Small intestine (tissue), 7 donors: ENCODE results near the gene PRKN. TPM values are rescaled to one million over a fixed set of nuclear protein-coding genes. Genes with fewer than 3 reads are reported as not detected.

ENCODE experiments used
- DNase-seq, 2 donors: peaks; one replicate each; pipeline versions ENCODE4 v3.0.0 to v3.0.0-alpha.2; 2013
- FAIRE-seq: peaks from 2 replicates; lab custom pipeline; 2012; peaks lifted over from hg19 to GRCh38; lab: Jason Lieb, UNC
- H3K27ac ChIP-seq, 3 donors: one replicate each; pipeline ENCODE4 v1.5.1; 2013; ENCODE audit warnings: low read length in 2 of 3, mild to moderate bottlenecking in 2 of 3, control low read depth in 1 of 3, inconsistent platforms in 1 of 3, low read depth in 1 of 3, moderate library complexity in 1 of 3
- H3K27me3 ChIP-seq, 3 donors: one replicate each; pipeline ENCODE4 v1.6.1; 2013; ENCODE audit warnings: low read length in 3 of 3, inconsistent platforms in 1 of 3; ENCODE audit not compliant: control insufficient read depth in 3 of 3, insufficient read depth in 3 of 3
- H3K36me3 ChIP-seq, 3 donors: one replicate each; pipeline ENCODE4 v1.6.1; 2013; ENCODE audit warnings: low read length in 3 of 3, inconsistent platforms in 1 of 3, low read depth in 1 of 3, mild to moderate bottlenecking in 1 of 3, moderate library complexity in 1 of 3; ENCODE audit not compliant: control insufficient read depth in 3 of 3, insufficient read depth in 2 of 3
- H3K4me1 ChIP-seq, 3 donors: one replicate each; pipeline ENCODE4 v1.6.1; 2013; ENCODE audit warnings: low read length in 2 of 3, inconsistent platforms in 1 of 3, low read depth in 1 of 3, mild to moderate bottlenecking in 1 of 3, moderate library complexity in 1 of 3; ENCODE audit not compliant: control insufficient read depth in 3 of 3, insufficient read depth in 2 of 3
- H3K4me3 ChIP-seq, 3 donors: one replicate each; pipeline ENCODE4 v1.5.1; 2013; ENCODE audit warnings: low read length in 3 of 3, control low read depth in 1 of 3, inconsistent platforms in 1 of 3, low read depth in 1 of 3, mild to moderate bottlenecking in 1 of 3, moderate library complexity in 1 of 3
- H3K9me3 ChIP-seq, 2 donors: one replicate each; pipeline ENCODE4 v1.6.1; 2013; ENCODE audit warnings: low read depth in 1 of 2, low read length in 1 of 2; ENCODE audit not compliant: control insufficient read depth in 2 of 2, insufficient read depth in 1 of 2
- WGBS, 3 donors: extraction: QIAGEN DNeasy Blood & Tissue Kit; methylation state at CpG; one replicate each; pipeline ENCODE4 v1.1.7; 2013; 5-methylcytosine and 5-hydroxymethylcytosine counted together
- polyA plus RNA-seq, 4 donors: library from polyadenylated mRNA; stranded (reverse) in 3 of 4; unstranded in 1 of 4; fragments of 200-250 nt in 3 of 4; fragments of 120-200 nt in 1 of 4; gene quantifications; one replicate each; pipeline versions ENCODE4 v1.2.1 to v1.2.3, GENCODE V29; 2013
- donor health status: healthy with polysubstance abuse.
- donor health status: control.
- donor health status: control.
- donor health status: Bipolar disorder and iron deficiency.
- donor health status: healthy.

PRKN gene
- polyA plus RNA-seq, 4 donors, result 0.27 to 2.3 (median 1.0) TPM

DNA sequence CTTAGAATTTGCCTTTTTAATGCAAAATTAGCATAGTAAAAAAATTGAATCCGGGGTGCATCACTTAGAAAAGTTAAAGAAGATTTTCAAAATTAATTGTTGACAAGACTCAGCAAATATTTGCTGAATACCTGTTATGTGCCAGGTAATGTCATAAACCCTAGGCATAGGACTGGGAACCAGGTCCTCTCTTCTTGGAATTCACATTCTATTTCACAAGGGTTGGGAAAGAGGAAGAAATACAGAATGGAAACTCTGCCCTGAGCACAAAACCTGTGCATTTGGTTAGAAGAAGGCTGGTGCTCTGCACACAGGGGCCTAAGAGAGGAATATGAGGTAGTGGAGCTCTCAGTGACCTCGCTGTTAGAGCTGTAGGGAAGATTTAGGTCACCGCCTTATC is 879.9 kb downstream of the PRKN start:
- no peaks in the 10 kb centered on the region for H3K27me3 ChIP-seq
- H3K27ac ChIP-seq, result no peak overlapping the region
- H3K9me3 ChIP-seq, result no peaks in the 10 kb centered on the region
- H3K4me3 ChIP-seq, result no peak overlapping the region
- FAIRE-seq, result no peak
- no peaks in the 10 kb centered on the region for H3K4me1 ChIP-seq
- DNase-seq, result no peak
- no peaks in the 10 kb centered on the region for H3K36me3 ChIP-seq
- WGBS, 3 donors, result 73 to 82% (median 79%) methylated on average over 3 of the region's 3 CpGs

DNA sequence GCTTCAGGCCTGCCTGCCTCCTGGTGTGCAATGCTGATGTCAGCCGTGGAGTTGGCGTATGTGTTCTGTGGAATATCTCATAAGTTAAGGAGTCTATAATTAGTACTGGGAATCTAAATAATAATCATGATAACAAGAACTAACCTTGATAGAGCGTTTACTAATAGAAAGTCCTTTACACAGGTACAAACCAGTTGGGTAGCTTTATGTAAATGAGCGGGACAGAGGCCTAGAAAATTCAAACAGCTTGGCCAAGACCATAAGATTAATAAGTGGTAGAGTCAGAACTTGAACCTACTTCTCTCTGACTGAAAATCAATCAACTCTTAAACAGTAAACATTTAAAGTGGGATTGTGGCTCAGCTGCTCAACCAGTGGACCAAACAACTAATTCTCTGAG is 882.8 kb downstream of the PRKN start:
- DNase-seq, result no peak
- Histone ChIP-seq H3K27ac (no peak overlapping the region), H3K36me3 (no peaks in the 10 kb centered on the region), H3K4me3 (no peak overlapping the region), H3K27me3 (no peaks in the 10 kb centered on the region), H3K4me1 (no peaks in the 10 kb centered on the region), H3K9me3 (no peaks in the 10 kb centered on the region)
- no peak for FAIRE-seq
- WGBS, 3 donors, result 77 to 79% (median 78%) methylated on average over 4 of the region's 4 CpGs

DNA sequence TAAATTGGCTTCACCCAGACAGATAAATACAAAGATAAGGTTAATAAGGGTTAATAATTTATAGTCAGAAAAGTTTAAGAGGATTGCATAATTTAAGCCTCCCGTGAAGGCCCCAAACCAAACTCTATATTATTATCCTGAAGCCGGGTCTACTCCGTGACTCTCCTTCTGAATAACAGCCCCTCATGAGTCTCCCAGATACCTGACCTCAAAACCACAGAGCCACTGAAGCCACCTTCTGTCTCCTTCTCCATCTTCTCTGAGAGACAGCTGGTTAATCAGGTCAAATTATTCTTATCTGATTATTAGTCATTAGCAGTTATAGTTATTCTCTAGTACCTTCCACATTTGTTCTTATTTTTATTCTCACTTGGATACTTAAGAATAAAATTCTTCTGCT is 884.5 kb downstream of the PRKN start:
- H3K4me3 ChIP-seq, result no peak overlapping the region
- no peaks in the 10 kb centered on the region for H3K9me3 ChIP-seq
- no peaks in the 10 kb centered on the region for H3K36me3 ChIP-seq
- 61 to 77% (median 62%) methylated on average over 3 of the region's 3 CpGs for WGBS, 3 donors
- H3K4me1 ChIP-seq, result no peaks in the 10 kb centered on the region
- no peak for DNase-seq
- FAIRE-seq, result no peak
- H3K27ac ChIP-seq, result no peak overlapping the region
- no peaks in the 10 kb centered on the region for H3K27me3 ChIP-seq

DNA sequence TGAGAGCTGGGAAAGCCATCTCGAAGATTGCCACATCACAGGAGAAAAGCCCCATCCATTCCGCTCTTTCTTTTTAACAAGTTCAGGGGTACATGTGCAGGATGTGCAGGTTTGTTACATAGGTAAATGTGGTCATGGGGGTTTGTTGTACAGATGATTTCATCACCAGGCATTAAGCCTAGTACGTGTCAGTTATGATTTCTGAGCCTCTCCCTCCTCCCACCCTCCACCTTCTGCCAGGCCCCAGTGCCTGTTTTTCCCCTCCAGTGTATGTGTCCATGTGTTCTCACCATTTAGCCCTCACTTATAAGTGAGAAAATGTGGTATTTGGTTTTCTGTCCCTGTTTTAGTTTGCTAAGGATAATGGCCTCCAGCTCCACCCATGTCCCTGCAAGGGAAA is 887.2 kb downstream of the PRKN start:
- DNase-seq, result no peak
- no peak overlapping the region for H3K4me3 ChIP-seq
- H3K27me3 ChIP-seq, result no peaks in the 10 kb centered on the region
- H3K9me3 ChIP-seq, result no peaks in the 10 kb centered on the region
- H3K36me3 ChIP-seq, result no peaks in the 10 kb centered on the region
- peaks cover 0 to 4% (median 0%) of the 10 kb centered on the region in 3 donors for H3K4me1 ChIP-seq
- no peak for FAIRE-seq
- WGBS, 3 donors, result 84 to 93% (median 88%) methylated on average over 3 of the region's 3 CpGs
- H3K27ac ChIP-seq, result no peak overlapping the region

DNA sequence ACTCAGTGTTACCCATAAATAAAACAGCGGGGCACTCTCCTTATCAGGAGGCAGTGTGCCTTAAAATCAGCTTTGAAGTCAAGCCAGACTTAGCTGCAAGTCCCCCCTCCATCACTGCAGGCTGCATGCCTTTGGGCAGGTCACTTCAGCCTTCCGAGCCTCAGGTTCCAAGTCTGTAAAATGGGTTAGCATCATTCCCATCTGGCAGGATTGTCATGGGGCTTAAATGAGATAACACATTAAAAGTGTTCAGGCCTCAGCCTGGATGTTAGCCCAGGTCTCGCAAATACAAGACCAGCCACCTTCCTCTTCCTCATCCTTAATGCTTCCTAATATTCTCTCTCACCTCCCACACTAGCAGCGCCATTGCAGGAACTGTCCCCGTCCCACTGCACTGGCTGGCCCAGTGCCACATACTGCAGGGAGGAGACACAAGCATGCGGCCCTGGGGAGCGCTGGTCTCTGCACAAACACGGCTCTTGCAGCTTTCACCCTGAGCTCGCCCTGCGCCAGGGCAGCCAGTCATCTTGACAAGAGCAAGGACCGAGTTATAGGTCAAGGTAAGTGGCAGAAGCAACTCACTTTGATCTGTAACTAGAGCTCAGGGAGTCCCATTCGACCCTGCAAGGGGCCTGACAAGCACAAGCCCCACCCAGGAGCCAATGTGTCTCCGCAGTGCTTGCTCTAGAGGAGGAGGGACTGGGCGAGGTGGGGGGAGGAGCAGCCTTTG is 889.1 kb downstream of the PRKN start:
- Histone ChIP-seq H3K36me3 (no peaks in the 10 kb centered on the region), H3K9me3 (no peaks in the 10 kb centered on the region), H3K4me3 (no peak overlapping the region), H3K27ac (no peak overlapping the region), H3K27me3 (no peaks in the 10 kb centered on the region), H3K4me1 (peaks cover 0 to 5% (median 0%) of the 10 kb centered on the region in 3 donors)
- no peak for FAIRE-seq
- DNase-seq, result peak in 1 of 2 donors; percentile 9
- 60 to 65% (median 65%) methylated on average over 14 of the region's 14 CpGs for WGBS, 3 donors

DNA sequence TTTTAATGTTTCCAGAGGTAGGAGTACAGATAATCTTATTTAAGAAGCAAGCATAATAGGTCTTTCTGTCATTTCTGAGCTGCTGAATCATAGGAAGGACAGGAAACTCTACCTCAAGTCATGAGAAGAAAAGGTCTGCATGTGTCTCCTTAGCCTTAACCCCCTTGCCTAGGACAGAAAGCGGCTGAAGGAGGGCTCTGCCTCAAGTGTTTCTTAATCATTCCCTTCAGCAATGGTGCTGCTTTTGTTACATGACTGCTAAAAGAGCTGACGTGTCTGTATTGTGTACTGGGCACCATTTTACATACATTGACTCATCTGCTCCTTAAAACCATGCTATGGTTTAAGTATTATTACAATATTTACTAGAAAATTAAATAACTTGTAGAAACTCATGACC is 889.7 kb downstream of the PRKN start:
- Histone ChIP-seq H3K27me3 (no peaks in the 10 kb centered on the region), H3K4me3 (no peak overlapping the region), H3K36me3 (no peaks in the 10 kb centered on the region), H3K4me1 (peaks cover 0 to 5% (median 0%) of the 10 kb centered on the region in 3 donors), H3K9me3 (no peaks in the 10 kb centered on the region), H3K27ac (no peak overlapping the region)
- no peak for DNase-seq
- no peak for FAIRE-seq
- WGBS, 3 donors, result 72 to 82% (median 80%) methylated on average over 2 of the region's 2 CpGs

DNA sequence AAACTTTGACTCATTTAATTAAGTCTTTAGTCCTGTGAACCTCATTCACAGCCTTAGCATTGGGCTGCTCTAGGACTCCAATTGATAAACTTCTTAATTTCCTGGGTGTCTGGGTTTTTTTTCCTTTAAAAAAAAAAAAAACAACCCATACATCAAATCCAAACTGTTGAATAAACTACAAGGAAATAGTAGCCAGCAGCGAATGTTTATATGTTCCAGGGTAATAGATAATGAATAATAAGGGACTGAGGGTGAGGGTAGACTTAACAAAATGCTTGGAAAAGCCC is 890.2 kb downstream of the PRKN start:
- FAIRE-seq (no peak), DNase-seq (no peak)
- Histone ChIP-seq H3K27ac (no peak overlapping the region), H3K36me3 (no peaks in the 10 kb centered on the region), H3K27me3 (no peaks in the 10 kb centered on the region), H3K9me3 (no peaks in the 10 kb centered on the region), H3K4me1 (peaks cover 0 to 5% (median 0%) of the 10 kb centered on the region in 3 donors), H3K4me3 (no peak overlapping the region)
- 19 to 37% (median 23%) methylated on average over 1 of the region's 1 CpG for WGBS, 3 donors

DNA sequence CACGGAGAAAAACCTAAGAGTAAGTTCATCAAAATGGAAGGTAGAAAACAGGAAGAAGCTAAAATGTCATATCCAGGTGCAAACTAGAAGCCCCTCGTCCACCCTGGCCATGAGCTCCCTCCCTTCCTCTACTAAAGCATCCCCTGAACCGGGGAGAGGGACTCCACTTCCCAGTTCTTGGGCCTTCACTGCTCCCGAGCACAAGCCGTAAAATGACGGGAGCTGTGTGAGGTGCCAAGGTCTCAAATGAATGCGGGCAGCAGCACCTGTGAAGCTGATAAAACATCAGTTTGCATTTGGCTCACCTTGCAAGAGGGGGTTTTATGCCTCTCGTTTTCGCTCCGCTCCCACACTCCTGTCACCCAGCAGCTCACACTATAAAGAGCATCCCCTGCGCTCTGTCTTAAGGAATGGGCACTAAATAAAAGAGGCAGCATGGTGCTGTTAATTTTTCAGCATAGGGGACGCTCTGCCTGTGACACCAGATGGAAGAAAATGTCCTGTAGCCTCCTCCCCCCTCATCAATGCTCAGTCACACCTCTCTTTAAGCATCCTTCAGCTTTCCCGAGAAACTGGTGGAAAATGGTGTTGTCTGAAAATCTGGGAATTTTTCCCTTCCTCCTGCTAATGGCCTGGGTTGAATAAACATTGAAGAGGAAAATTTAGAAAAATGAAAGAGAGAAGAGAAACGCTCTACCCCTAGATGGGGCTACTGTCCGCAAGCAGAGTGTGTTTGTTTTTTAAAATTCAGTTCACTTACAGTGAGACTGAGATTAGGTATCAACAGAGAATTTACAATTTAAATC is 890.7 kb downstream of the PRKN start:
- H3K9me3 ChIP-seq, result no peaks in the 10 kb centered on the region
- H3K4me1 ChIP-seq, result peaks cover 0 to 5% (median 0%) of the 10 kb centered on the region in 3 donors
- no peaks in the 10 kb centered on the region for H3K27me3 ChIP-seq
- no peak overlapping the region for H3K4me3 ChIP-seq
- H3K36me3 ChIP-seq, result no peaks in the 10 kb centered on the region
- DNase-seq (no peak), FAIRE-seq (no peak)
- 72 to 82% (median 79%) methylated on average over 15 of the region's 15 CpGs for WGBS, 3 donors
- no peak overlapping the region for H3K27ac ChIP-seq
